ENCODE results near the gene PSMG3.

DNA sequence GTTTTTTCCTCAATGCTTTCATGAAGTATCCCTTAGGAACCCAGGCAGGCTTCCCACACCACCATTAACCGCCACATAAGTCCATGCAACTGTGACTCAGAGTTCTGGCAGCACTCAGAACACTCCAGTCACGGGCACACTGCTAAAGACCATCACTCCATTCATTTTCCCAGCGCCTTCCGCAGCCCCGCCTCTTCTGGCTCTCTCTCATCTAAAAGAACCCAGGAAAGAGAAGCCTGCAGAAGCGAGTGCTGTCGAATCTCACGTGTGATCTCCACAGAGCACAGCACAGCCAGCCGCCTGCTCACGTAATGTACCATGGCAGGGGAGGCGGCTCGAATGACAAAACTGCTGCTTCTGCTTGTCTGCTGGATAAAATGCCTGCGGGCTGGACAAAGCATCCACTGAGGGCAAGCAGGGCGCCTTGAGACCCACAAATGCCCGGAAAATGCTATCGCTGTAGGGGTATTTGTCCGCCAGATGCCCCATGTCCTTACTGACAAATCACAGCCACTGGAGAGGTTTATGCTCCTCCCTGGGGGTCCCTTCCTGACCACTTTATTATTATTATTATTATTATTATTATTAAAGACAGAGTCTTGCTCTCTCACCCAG, 1.8 kb downstream of the PSMG3 start:
- TF ChIP-seq EZH2 (IDR thresholded peaks at IDR 0.05; ENCODE audit: low read length) = no peak
- TF ChIP-seq, protein P1, sequence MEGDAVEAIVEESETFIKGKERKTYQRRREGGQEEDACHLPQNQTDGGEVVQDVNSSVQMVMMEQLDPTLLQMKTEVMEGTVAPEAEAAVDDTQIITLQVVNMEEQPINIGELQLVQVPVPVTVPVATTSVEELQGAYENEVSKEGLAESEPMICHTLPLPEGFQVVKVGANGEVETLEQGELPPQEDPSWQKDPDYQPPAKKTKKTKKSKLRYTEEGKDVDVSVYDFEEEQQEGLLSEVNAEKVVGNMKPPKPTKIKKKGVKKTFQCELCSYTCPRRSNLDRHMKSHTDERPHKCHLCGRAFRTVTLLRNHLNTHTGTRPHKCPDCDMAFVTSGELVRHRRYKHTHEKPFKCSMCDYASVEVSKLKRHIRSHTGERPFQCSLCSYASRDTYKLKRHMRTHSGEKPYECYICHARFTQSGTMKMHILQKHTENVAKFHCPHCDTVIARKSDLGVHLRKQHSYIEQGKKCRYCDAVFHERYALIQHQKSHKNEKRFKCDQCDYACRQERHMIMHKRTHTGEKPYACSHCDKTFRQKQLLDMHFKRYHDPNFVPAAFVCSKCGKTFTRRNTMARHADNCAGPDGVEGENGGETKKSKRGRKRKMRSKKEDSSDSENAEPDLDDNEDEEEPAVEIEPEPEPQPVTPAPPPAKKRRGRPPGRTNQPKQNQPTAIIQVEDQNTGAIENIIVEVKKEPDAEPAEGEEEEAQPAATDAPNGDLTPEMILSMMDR (optimal IDR thresholded peaks at IDR 0.05 in 1 of 3, IDR thresholded peaks at IDR 0.05 in 1 of 3, conservative IDR thresholded peaks at IDR 0.05 in 1 of 3; ENCODE audit: extremely low read depth in 1 of 3, insufficient read depth in 2 of 3, low read length in 3 of 3) = no peak
